ENCODE measurements around the gene RIPOR1. TPM values are rescaled to one million over a fixed set of nuclear protein-coding genes. Genes with fewer than 3 reads are reported as not detected.
A peak's percentile ranks its signal among the peaks of the same experiment; 100 is the strongest.
"Not testable (repeated sequence)": the region's sequence is repeated elsewhere in the genome, so short reads cannot be mapped to it uniquely, and the experiment has no call there.

RIPOR1 gene, protein sequence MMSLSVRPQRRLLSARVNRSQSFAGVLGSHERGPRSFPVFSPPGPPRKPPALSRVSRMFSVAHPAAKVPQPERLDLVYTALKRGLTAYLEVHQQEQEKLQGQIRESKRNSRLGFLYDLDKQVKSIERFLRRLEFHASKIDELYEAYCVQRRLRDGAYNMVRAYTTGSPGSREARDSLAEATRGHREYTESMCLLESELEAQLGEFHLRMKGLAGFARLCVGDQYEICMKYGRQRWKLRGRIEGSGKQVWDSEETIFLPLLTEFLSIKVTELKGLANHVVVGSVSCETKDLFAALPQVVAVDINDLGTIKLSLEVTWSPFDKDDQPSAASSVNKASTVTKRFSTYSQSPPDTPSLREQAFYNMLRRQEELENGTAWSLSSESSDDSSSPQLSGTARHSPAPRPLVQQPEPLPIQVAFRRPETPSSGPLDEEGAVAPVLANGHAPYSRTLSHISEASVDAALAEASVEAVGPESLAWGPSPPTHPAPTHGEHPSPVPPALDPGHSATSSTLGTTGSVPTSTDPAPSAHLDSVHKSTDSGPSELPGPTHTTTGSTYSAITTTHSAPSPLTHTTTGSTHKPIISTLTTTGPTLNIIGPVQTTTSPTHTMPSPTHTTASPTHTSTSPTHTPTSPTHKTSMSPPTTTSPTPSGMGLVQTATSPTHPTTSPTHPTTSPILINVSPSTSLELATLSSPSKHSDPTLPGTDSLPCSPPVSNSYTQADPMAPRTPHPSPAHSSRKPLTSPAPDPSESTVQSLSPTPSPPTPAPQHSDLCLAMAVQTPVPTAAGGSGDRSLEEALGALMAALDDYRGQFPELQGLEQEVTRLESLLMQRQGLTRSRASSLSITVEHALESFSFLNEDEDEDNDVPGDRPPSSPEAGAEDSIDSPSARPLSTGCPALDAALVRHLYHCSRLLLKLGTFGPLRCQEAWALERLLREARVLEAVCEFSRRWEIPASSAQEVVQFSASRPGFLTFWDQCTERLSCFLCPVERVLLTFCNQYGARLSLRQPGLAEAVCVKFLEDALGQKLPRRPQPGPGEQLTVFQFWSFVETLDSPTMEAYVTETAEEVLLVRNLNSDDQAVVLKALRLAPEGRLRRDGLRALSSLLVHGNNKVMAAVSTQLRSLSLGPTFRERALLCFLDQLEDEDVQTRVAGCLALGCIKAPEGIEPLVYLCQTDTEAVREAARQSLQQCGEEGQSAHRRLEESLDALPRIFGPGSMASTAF
- 10 to 100 TPM; 12.8 to 15.8 TPM for total RNA-seq

DNA sequence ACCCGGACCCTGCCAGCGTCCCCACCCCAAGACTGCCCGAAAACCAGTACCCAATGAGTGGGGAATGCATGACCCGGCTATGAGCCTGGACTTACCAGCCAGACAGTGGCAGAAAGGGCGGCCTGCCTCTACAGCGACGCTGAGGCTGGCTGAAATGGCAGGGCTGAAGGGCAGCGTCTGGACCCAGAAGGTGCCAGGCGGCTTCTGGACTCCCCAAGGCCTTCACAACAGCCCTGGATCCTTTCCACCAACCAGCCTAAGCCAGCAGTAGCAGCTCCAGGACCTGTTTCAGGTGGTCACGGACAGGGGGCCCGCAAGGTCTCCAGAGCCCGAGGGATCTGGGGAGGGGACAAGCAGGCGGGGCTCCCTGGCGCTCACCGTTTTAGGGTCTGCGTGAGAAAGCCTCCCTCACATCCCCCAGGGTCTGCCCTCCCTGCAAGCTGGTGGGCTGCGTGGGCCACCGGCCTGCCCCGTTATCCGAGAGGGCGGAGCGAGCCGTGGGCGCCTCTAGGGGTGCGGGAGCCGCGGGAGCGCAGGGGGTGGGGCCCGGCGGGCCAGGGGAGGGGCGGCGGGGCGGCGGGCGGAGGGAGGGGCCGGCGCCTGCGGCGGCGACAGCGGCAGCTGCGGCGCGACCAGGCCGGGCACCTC, at the start of gene RIPOR1:
RIPOR1 (plus strand) TSS at position 608 of the 648 bp plus-strand sequence. CDS start 9,618 bp downstream, outside the sequence.
- Mint-ChIP-seq H3K4me1 (peaks cover 22% of the 10 kb centered on the region), H3K36me3 (ENCODE audit: low read depth) (peaks cover 3% of the 10 kb centered on the region), H3K27ac (peak within 1 kb of the TSS; percentile 62), H3K9me3 (no peaks in the 10 kb centered on the region), H3K4me3 (peak within 1 kb of the TSS; percentile 64), H3K27me3 (peaks cover 64% of the 10 kb centered on the region)
- CTCF ChIA-PET = interaction anchor here (0.6 to 12.3 kb wide), 4 partner anchors 8 to 34 kb away, joined by 3 to 116 read pairs (median 13); partner anchors contain the start of gene CTCF
- POLR2A ChIA-PET = interaction anchor here (0.6 kb wide), 1 partner anchor 14 kb away, joined by 3 read pairs; no protein-coding TSS in a partner anchor
- DNase-seq = peak; percentile 45

DNA sequence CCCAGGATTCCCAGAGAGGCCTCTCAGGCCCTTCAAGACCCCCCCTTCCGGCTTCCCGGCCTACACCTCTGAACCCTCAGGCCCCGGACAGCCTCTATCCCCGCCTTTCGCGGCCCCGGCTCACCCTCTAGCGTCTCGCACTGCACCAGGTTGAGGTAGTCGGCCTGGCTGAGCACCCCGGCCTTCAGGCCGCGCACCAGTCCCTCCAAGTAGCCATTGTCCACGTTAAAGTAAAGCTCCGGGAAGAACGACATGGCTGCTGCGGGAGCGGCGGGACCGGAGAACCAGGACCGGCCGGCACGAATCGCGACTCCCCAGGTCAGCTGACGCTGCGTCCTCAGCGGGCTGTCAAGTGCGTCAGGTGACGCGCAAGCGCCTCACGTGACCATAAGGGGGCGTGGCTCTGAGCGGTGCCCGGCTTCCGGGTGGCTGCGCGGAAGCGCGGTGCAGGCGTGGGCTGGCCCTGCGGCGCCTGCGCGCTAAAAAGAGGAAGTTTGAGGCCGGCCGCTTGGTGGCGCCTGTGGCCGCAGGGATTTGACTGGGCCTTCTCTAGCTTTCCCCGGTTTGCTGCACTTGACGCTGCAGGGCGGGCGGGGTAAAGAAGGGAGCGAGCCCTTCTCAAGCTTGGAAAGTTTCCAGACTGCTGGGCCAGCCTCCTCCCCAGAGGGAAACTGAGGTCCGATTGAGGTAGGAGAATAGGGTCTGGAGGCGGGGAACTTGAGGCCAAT, 47.6 kb upstream of the RIPOR1 start, which contains the start of gene ATP6V0D1:
ATP6V0D1 (minus strand) TSS at position 325 of the 728 bp plus-strand sequence; CDS start at position 254, 71 bp downstream.
- peaks cover 14% of the 10 kb centered on the region for H3K36me3 Mint-ChIP-seq (ENCODE audit: low read depth)

DNA sequence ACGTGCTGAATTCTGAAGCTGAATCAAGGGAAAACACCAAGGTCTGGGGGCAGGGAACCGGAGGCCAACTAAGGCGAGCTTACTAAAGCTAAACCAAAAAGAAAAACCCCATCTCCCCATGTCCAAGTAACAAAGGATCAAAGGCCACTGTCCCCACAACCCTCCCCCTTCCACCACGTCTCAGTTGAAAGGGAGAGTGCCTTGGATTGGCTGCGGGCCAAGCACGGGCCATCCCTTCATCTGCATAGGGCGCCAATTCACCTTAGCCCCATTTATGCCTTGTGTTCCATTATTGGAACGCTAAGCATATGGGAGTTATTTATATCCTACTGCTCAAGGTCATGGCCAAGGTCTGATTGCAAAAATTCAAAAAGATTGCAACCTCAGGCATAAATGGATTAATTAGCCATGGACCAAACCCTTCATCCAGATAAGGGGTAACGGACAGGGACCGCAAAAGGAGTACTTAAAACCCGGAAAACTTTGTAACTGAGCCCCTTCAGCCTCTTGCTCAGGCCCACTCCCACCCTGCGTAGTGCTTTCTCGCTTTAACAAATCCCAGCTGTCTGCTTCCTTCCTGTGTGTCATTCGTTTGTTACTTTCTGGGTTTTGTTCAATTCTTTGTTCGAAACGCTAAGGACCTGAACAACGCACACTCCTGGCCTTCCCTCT, 46.9 kb upstream of the RIPOR1 start:
- H3K36me3 Mint-ChIP-seq (ENCODE audit: low read depth) = peaks cover 14% of the 10 kb centered on the region
- H3K4me1 Mint-ChIP-seq = peaks cover 26% of the 10 kb centered on the region
- POLR2A ChIA-PET = interaction anchor here (0.6 to 1.0 kb wide), 3 partner anchors 79 to 454 kb away, joined by 3 to 4 read pairs (median 3); no protein-coding TSS in a partner anchor
- peak overlapping the region; percentile 90 for H3K4me3 Mint-ChIP-seq
- no peaks in the 10 kb centered on the region for H3K27me3 Mint-ChIP-seq
- DNase-seq = peak; percentile 68
- peak overlapping the region; percentile 97 for H3K27ac Mint-ChIP-seq
- no peaks in the 10 kb centered on the region for H3K9me3 Mint-ChIP-seq
- CTCF ChIA-PET = interaction anchor here (0.6 to 20.8 kb wide), 45 partner anchors 8 to 363 kb away, joined by 3 to 195 read pairs (median 4); partner anchors contain the start of genes ACD, CARMIL2 and CTCF

More for the DNA sequence above, 47.6 kb upstream of the RIPOR1 start, which contains the start of gene ATP6V0D1:
- Mint-ChIP-seq H3K27me3 (no peaks in the 10 kb centered on the region), H3K27ac (peak within 1 kb of the TSS; percentile 97), H3K4me3 (peak within 1 kb of the TSS; percentile 90), H3K9me3 (no peaks in the 10 kb centered on the region), H3K4me1 (peaks cover 26% of the 10 kb centered on the region)
- DNase-seq = peak; percentile 99
- CTCF ChIA-PET = interaction anchor here (0.6 to 20.8 kb wide), 47 partner anchors 8 to 992 kb away, joined by 3 to 195 read pairs (median 4); partner anchors contain the start of genes ACD, CARMIL2 and CTCF
- POLR2A ChIA-PET = interaction anchor here (0.6 to 1.0 kb wide), 3 partner anchors 80 to 455 kb away, joined by 3 to 4 read pairs (median 3); no protein-coding TSS in a partner anchor

DNA sequence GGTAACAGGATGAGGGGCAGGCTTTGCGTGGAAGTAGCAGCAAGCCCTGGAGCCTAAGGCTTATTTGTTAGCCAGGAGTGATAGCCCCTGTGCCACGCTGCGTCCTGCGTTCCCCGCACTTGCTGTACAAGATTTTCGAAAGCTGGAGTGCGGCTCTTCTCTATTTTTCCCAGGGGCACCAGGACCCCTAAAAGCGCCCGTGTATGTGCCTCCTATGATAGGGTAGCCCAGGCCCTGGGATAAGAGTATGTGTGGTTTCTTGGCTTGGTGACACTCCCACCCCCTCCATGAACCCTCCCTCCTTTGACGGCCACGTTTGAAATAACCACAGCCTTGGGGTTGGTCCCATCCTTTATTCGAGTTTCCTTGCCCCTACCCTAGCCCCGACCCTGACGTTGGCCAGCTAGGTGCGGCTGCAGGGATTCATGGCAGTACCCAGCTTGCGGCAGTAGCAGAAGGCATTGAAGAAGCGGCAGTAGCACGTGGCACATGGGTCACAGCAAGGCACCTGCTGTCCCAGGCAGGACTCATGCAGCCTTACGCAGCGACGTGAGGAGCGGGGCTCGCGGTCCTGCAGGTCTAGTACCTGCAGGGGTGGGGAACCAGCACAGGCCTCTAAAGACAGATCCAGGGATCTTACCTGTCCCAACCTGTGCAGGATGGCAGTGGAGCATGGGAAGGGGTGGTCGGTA, 46.2 kb upstream of the RIPOR1 start:
- Mint-ChIP-seq H3K4me1 (peaks cover 26% of the 10 kb centered on the region), H3K4me3 (peak overlapping the region; percentile 90), H3K27ac (peak overlapping the region; percentile 97), H3K27me3 (no peaks in the 10 kb centered on the region), H3K9me3 (no peaks in the 10 kb centered on the region), H3K36me3 (ENCODE audit: low read depth) (peaks cover 14% of the 10 kb centered on the region)
- CTCF ChIA-PET = interaction anchor here (0.7 to 20.8 kb wide), 10 partner anchors 10 to 187 kb away, joined by 3 to 195 read pairs (median 6); partner anchors contain the start of gene CARMIL2
- POLR2A ChIA-PET = no interaction called here
- DNase-seq = no peak

DNA sequence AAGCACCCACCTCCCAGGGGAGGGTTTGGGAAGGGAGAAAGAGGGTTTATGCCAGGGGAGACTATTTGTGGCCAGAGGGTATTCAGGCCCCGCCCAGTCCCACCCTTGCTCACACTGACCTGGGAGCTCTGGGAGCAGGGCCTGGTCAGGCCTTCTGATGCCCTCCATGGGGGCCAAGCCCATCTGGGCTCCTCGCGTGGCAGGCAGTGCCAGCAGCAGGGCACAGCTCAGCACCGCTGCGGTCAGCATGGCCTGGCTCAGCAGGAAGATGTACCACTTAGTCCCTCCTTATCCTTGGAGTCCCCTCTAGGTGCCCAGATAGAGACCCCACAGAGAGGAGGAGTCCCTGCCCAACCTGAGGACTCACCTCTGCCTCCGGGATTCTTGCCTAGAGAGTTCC, 45.5 kb upstream of the RIPOR1 start, which contains the start of gene AGRP:
AGRP (minus strand) TSS at position 398 of the 400 bp plus-strand sequence; CDS start at position 249, 149 bp downstream.
- Mint-ChIP-seq H3K36me3 (ENCODE audit: low read depth) (peaks cover 14% of the 10 kb centered on the region), H3K27ac (peak within 1 kb of the TSS; percentile 97), H3K9me3 (no peaks in the 10 kb centered on the region), H3K27me3 (no peaks in the 10 kb centered on the region), H3K4me1 (peaks cover 26% of the 10 kb centered on the region), H3K4me3 (peak within 1 kb of the TSS; percentile 90)
- ChIA-PET CTCF (interaction anchor here (0.6 to 20.8 kb wide), 5 partner anchors 31 to 430 kb away, joined by 3 to 195 read pairs (median 5); no protein-coding TSS in a partner anchor), POLR2A (no interaction called here)
- no peak for DNase-seq

DNA sequence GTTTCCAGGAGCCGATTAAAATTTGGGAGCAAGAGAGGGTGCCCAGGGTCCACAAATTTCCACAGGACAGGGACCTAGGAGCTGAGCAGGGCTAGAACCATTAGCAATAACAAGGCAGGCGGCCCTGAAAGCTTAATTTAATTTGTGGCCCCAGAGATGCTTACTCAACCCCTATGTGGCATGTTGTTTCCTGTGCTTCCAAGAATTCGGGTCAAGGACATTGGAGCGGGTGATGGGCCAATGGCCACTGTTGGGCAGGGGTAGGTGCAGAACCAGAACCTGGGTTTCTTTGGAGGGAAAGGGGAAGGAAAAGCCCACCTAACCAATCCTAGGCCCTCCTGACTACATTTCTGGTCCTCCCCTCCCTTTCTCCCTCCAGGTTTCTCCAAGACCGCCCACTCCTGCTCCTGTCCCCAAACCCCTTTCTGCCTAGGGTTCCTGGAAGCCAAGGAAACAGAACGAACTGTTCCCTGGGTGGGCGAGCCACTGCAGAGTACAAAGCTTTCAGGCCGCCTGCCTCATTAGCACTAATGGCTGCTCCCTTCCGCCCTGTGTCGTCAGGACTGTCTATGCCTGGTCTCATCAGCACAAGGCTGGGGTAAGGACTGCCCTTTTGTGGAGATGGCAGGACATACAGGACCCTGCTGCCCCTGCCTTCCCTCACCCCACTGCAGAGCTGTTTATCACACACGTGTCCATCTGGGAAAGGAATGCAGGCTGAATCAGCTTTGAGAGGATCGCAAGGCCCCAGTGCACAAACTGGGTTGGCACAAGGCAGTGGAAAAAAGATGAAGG, 44.7 kb upstream of the RIPOR1 start:
- Mint-ChIP-seq H3K4me3 (no peak overlapping the region), H3K27ac (peak overlapping the region; percentile 20), H3K4me1 (peaks cover 26% of the 10 kb centered on the region), H3K36me3 (ENCODE audit: low read depth) (peaks cover 14% of the 10 kb centered on the region), H3K27me3 (no peaks in the 10 kb centered on the region), H3K9me3 (no peaks in the 10 kb centered on the region)
- ChIA-PET POLR2A (no interaction called here), CTCF (interaction anchor here (0.6 to 20.8 kb wide), 6 partner anchors 9 to 431 kb away, joined by 3 to 195 read pairs (median 4); no protein-coding TSS in a partner anchor)
- no peak for DNase-seq

DNA sequence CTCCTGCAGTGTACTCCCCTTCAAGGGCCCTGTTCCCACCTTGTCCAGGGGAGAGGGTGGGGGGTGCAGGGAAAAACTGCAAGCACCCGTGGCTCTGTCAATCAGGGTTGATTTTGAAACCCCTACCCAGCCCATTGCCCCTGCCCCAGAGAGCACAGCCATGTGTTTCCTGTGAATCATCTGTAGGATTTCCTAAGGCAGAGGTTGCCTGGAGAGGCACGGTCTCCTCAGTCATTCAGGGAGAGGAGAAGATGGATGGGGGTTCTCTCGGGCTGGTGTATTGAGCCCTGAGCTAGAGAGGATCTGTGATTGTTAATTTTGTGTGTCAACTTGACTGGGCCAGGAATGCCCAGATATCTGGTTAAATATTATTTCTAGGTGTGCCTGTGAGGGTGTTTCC, 41.8 kb upstream of the RIPOR1 start:
- CTCF ChIA-PET = interaction anchor here (20.8 kb wide), 1 partner anchor 35 kb away, joined by 195 read pairs; no protein-coding TSS in a partner anchor
- Mint-ChIP-seq H3K4me1 (peaks cover 25% of the 10 kb centered on the region), H3K4me3 (no peak overlapping the region), H3K9me3 (no peaks in the 10 kb centered on the region), H3K27ac (peak overlapping the region; percentile 31), H3K36me3 (ENCODE audit: low read depth) (peaks cover 12% of the 10 kb centered on the region), H3K27me3 (no peaks in the 10 kb centered on the region)
- POLR2A ChIA-PET = no interaction called here
- no peak for DNase-seq

DNA sequence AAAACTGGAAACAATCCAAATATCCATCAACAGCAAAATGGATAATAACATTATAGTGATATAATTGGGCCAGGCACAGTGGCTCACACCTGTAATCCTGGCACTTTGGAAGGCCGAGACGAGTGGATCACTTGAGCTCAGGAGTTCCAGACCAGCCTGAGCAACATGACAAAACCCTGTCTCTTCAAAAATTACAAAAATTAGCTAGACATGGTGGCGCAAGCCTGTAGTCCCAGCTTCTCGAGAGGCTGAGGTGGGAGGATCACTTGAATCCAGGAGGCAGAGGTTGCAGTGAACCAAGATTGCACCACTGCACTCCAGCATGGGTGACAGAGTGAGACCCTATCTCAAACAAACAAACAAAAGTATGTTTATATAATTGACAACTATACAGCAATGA, 41.1 kb upstream of the RIPOR1 start:
- DNase-seq; H3K27me3 Mint-ChIP-seq; H3K4me3 Mint-ChIP-seq; H3K36me3 Mint-ChIP-seq (ENCODE audit: low read depth); H3K9me3 Mint-ChIP-seq: not testable (repeated sequence)
- POLR2A ChIA-PET = interaction anchor here (0.6 kb wide), 1 partner anchor 36 kb away, joined by 3 read pairs; no protein-coding TSS in a partner anchor
- Mint-ChIP-seq H3K4me1 (peaks cover 22% of the 10 kb centered on the region), H3K27ac (peak overlapping the region; percentile 3)
- CTCF ChIA-PET = interaction anchor here (20.8 kb wide), 1 partner anchor 34 kb away, joined by 195 read pairs; no protein-coding TSS in a partner anchor

DNA sequence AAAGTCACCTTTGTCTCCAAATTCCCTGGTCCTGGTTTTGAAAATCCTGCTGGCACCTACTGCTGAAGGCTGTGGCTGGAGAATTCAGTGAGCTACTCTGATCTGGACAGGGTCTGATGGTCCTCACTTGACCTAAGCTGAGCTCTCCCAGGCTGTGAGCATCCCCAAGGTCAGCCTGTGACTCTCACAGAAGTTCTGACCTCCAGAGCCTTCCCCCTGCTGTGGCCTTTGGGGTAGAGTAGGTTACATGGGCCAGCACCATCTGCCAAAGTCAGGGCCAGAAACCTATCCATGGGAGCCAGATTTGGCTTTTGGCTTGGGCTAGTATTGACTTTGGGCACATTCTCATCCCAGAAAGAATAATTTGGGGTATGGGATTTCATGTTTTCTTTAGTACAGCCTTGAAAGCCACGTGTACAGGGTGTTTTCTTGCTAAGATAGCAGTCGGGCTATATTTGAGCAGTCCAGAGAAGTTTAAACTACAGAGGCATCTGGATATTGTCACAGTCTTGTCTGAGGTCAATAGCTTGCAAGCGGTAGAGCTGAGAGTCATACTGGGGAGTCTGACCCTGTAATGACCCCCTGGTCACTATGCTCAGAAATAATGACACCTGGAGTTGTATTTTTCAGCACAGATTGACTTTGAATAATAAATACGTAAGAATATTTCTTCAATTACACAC, 39.1 kb upstream of the RIPOR1 start:
- Mint-ChIP-seq H3K27ac (no peak overlapping the region), H3K36me3 (ENCODE audit: low read depth) (peaks cover 4% of the 10 kb centered on the region), H3K4me3 (no peak overlapping the region), H3K27me3 (no peaks in the 10 kb centered on the region), H3K4me1 (peaks cover 17% of the 10 kb centered on the region), H3K9me3 (no peaks in the 10 kb centered on the region)
- DNase-seq = no peak
- ChIA-PET POLR2A (no interaction called here), CTCF (interaction anchor here (1.7 to 20.8 kb wide), 3 partner anchors 9 to 32 kb away, joined by 12 to 195 read pairs (median 27); partner anchors contain the start of gene ATP6V0D1)

Measured in activated CD4-positive, alpha-beta T cell treated with anti-CD3 and anti-CD28 coated beads, Interleukin-2, amount 10 ng/mL, durations not matched to agents 7 days and 5 days (primary cell).